Nephron progenitor cell (in vitro differentiated cells): ENCODE measurements around the gene SERINC3.

ENCODE experiments used
- DNase-seq: peaks from one replicate; pipeline ENCODE4 v3.0.0; 2021
- H3K27ac Mint-ChIP-seq: 2 replicates; pipeline ENCODE4 v1.8.0; 2021; ENCODE audit warnings: mild to moderate bottlenecking, moderate library complexity, mixed read lengths
- H3K27me3 Mint-ChIP-seq: 2 replicates; pipeline ENCODE4 v1.8.0; 2021; ENCODE audit warnings: mild to moderate bottlenecking, low read depth, mixed read lengths; ENCODE audit not compliant: poor library complexity
- H3K36me3 Mint-ChIP-seq: 2 replicates; pipeline ENCODE4 v1.8.0; 2021; ENCODE audit warnings: low read depth, mixed read lengths
- H3K4me1 Mint-ChIP-seq: 2 replicates; pipeline ENCODE4 v1.8.0; 2021; ENCODE audit warnings: mixed read lengths
- H3K4me3 Mint-ChIP-seq: 2 replicates; pipeline ENCODE4 v1.8.0; 2021; ENCODE audit warnings: mild to moderate bottlenecking, moderate library complexity, mixed read lengths
- H3K9me3 Mint-ChIP-seq: 2 replicates; pipeline ENCODE4 v1.8.0; 2021; ENCODE audit warnings: mild to moderate bottlenecking, moderate library complexity, mixed read lengths
- CTCF ChIP-seq: fragments of 200-600 bp; sonication (generic); IDR thresholded peaks from 2 replicates; pipeline ENCODE4 v1.5.0; 2021; ENCODE audit warnings: antibody characterized with exemption

Gene SERINC3

GRCh38 chr20:44489931-44490330, 31.9 kb downstream of the SERINC3 start:
- Mint-ChIP-seq H3K27ac (no peak overlapping the region), H3K9me3 (no peaks in the 10 kb centered on the region), H3K4me1 (no peaks in the 10 kb centered on the region), H3K36me3 (peaks cover 51% of the 10 kb centered on the region), H3K27me3 (no peaks in the 10 kb centered on the region), H3K4me3 (no peak overlapping the region)
- no peak for TF ChIP-seq CTCF
- DNase-seq, result no peak

GRCh38 chr20:44489223-44489622, 32.6 kb downstream of the SERINC3 start:
- no peaks in the 10 kb centered on the region for H3K9me3 Mint-ChIP-seq
- H3K4me3 Mint-ChIP-seq, result no peak overlapping the region
- H3K27ac Mint-ChIP-seq, result no peak overlapping the region
- DNase-seq, result no peak
- no peaks in the 10 kb centered on the region for H3K27me3 Mint-ChIP-seq
- peaks cover 48% of the 10 kb centered on the region for H3K36me3 Mint-ChIP-seq
- no peak for TF ChIP-seq CTCF
- no peaks in the 10 kb centered on the region for H3K4me1 Mint-ChIP-seq

GRCh38 chr20:44488551-44488950, 33.3 kb downstream of the SERINC3 start:
- Mint-ChIP-seq H3K9me3 (no peaks in the 10 kb centered on the region), H3K27ac (peak overlapping the region; percentile 19), H3K4me3 (no peak overlapping the region), H3K27me3 (no peaks in the 10 kb centered on the region), H3K4me1 (no peaks in the 10 kb centered on the region), H3K36me3 (peaks cover 46% of the 10 kb centered on the region)
- DNase-seq, result no peak
- no peak for TF ChIP-seq CTCF

- no peak for DNase-seq
- Mint-ChIP-seq H3K4me3 (no peak overlapping the region), H3K27me3 (no peaks in the 10 kb centered on the region), H3K36me3 (peaks cover 53% of the 10 kb centered on the region), H3K9me3 (no peaks in the 10 kb centered on the region), H3K4me1 (no peaks in the 10 kb centered on the region), H3K27ac (no peak overlapping the region)
- no peak for TF ChIP-seq CTCF
Measured at GRCh38 chr20:44485830-44486198, 36.1 kb downstream of the SERINC3 start.

- DNase-seq, result no peak
- Mint-ChIP-seq H3K27ac (no peak overlapping the region), H3K4me1 (no peaks in the 10 kb centered on the region), H3K9me3 (no peaks in the 10 kb centered on the region), H3K27me3 (no peaks in the 10 kb centered on the region), H3K36me3 (peaks cover 55% of the 10 kb centered on the region), H3K4me3 (no peak overlapping the region)
- TF ChIP-seq CTCF, result no peak
Measured at GRCh38 chr20:44485078-44485829, 36.6 kb downstream of the SERINC3 start.

- no peaks in the 10 kb centered on the region for H3K9me3 Mint-ChIP-seq
- peaks cover 7% of the 10 kb centered on the region for H3K4me1 Mint-ChIP-seq
- TF ChIP-seq CTCF, result no peak
- H3K27me3 Mint-ChIP-seq, result no peaks in the 10 kb centered on the region
- peaks cover 39% of the 10 kb centered on the region for H3K36me3 Mint-ChIP-seq
- no peak overlapping the region for H3K27ac Mint-ChIP-seq
- no peak overlapping the region for H3K4me3 Mint-ChIP-seq
- no peak for DNase-seq
Measured at GRCh38 chr20:44483112-44483511, 38.8 kb downstream of the SERINC3 start.
